Duodenal mucosa (tissue), 2 donors: Measurements from ENCODE around the gene DSCAML1.
A peak's percentile ranks its signal among the peaks of the same experiment; 100 is the strongest.

Experiments used
- H3K27ac ChIP-seq: one replicate; pipeline ENCODE4 v1.7.0; 2013; ENCODE audit warnings: low read depth, low read length
- H3K27me3 ChIP-seq, 2 donors: one replicate each; pipeline ENCODE4 v1.7.0; 2013; ENCODE audit warnings: low read length in 2 of 2, control low read depth in 1 of 2; ENCODE audit not compliant: insufficient read depth in 2 of 2, control insufficient read depth in 1 of 2
- H3K36me3 ChIP-seq, 2 donors: one replicate each; pipeline ENCODE4 v1.7.0; 2013; ENCODE audit warnings: low read length in 2 of 2, control low read depth in 1 of 2; ENCODE audit not compliant: insufficient read depth in 2 of 2, control insufficient read depth in 1 of 2
- H3K4me1 ChIP-seq, 2 donors: one replicate each; pipeline ENCODE4 v1.7.0; 2013; ENCODE audit warnings: low read length in 2 of 2, control low read depth in 1 of 2; ENCODE audit not compliant: insufficient read depth in 2 of 2, control insufficient read depth in 1 of 2
- H3K4me3 ChIP-seq, 2 donors: one replicate each; pipeline ENCODE4 v1.7.0; 2013; ENCODE audit warnings: low read length in 2 of 2, low read depth in 1 of 2
- H3K9ac ChIP-seq, 2 donors: one replicate each; pipeline ENCODE4 v1.7.0; 2013; ENCODE audit warnings: low read length in 2 of 2, low read depth in 1 of 2
- H3K9me3 ChIP-seq, 2 donors: one replicate each; pipeline ENCODE4 v1.7.0; 2013; ENCODE audit warnings: low read length in 2 of 2, control low read depth in 1 of 2; ENCODE audit not compliant: control insufficient read depth in 1 of 2

Gene DSCAML1

DNA sequence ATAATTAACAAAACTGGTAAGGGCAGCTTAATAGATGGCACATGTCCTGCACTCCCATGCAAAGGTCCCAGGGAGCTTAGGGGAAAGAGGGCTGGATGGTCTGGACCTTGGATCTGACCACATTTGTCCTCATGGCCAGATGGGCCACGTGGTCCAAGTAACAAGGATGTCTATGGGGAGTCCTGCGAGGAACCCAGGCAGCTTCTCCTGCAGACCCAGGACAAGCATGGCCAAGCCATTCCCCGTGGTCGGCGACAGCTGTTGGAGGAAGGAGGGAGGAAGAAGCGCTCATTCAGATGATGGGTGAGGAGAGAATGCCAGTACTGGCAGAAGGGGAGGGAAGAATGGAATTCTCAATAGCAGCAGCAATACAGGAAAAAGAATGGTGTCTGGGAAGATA lies 109.2 kb downstream of the DSCAML1 start:
- peaks cover 0 to 3% of the 10 kb centered on the region in 2 donors for H3K27me3 ChIP-seq
- peaks cover 33 to 38% of the 10 kb centered on the region in 2 donors for H3K4me1 ChIP-seq
- no peak overlapping the region for H3K27ac ChIP-seq
- H3K9me3 ChIP-seq = no peaks in the 10 kb centered on the region
- no peak overlapping the region for H3K4me3 ChIP-seq
- no peaks in the 10 kb centered on the region for H3K36me3 ChIP-seq
- H3K9ac ChIP-seq = no peak overlapping the region

- no peak overlapping the region for H3K4me3 ChIP-seq
- peaks cover 33 to 38% of the 10 kb centered on the region in 2 donors for H3K4me1 ChIP-seq
- peaks cover 0 to 3% of the 10 kb centered on the region in 2 donors for H3K27me3 ChIP-seq
- no peak overlapping the region for H3K9ac ChIP-seq
- H3K27ac ChIP-seq = no peak overlapping the region
- no peaks in the 10 kb centered on the region for H3K9me3 ChIP-seq
- no peaks in the 10 kb centered on the region for H3K36me3 ChIP-seq
Observed at GRCh38 chr11:117686711-117687110, 110.3 kb downstream of the DSCAML1 start.

DNA sequence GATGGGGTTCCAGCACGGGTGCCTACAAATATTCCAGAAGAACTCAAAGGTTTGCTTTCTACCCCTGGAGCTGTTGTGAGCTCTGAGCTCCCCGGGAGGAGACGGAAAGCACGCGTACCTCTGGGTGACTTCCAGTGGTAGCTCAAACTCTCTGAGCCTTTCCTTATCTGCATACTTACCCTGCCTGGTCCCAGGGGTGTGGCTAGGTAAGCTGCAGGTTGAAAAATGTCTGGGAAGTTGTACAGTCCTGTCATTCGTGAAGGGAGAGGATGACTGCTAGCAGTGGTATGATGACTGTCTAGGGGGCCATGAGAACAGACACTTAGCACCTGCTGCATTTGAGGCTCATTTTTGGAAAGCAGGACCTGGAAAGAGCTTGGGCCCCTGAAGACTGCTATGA lies 111.5 kb downstream of the DSCAML1 start:
- Histone ChIP-seq H3K36me3 (no peaks in the 10 kb centered on the region), H3K4me3 (no peak overlapping the region), H3K4me1 (peaks cover 33 to 38% of the 10 kb centered on the region in 2 donors), H3K27me3 (peaks cover 0 to 3% of the 10 kb centered on the region in 2 donors), H3K9ac (no peak overlapping the region), H3K27ac (no peak overlapping the region), H3K9me3 (no peaks in the 10 kb centered on the region)

DNA sequence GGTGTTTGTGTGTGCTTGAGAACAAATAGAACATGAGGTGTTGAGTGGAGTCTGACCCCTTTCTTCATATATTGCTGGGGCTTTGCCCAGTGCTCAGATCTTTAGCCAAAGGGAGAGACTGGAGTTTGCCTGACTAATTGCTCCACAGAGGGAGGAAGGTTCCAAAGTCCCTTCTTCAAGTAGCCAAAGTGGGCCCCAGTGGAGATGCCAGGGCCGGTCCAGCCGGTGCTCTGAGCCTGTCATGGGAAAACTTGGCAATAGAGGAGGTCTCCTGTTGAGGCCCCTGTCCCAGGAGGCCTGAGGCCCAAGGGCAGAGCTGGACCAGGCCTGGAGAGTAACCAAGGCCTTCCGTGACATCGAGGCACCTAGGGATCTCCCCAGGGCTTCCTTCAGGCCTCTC lies 112.3 kb downstream of the DSCAML1 start:
- H3K27ac ChIP-seq = no peak overlapping the region
- H3K27me3 ChIP-seq = peaks cover 0 to 3% of the 10 kb centered on the region in 2 donors
- H3K9me3 ChIP-seq = no peaks in the 10 kb centered on the region
- H3K4me3 ChIP-seq = no peak overlapping the region
- H3K4me1 ChIP-seq = peaks cover 35 to 44% of the 10 kb centered on the region in 2 donors
- no peaks in the 10 kb centered on the region for H3K36me3 ChIP-seq
- H3K9ac ChIP-seq = no peak overlapping the region

DNA sequence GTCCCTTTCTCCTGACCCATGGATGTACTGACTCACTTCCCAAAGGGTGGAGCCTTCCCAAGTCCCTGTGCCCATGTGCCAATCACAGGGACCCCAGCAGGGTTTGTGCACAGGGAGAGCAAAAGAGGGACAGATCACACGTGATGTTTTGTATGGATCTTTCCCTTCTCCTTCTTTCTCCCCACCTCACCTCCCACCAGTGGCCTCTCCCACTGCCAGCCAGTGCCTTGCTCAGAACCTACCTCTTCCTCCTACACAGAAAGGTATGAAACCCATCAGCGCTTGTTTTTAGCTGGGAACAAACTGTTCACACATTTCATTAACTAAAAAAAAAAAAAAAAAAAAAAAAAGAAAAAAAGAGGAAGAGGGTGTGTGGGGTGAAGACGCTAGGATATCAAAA lies 112.9 kb downstream of the DSCAML1 start:
- peaks cover 0 to 3% of the 10 kb centered on the region in 2 donors for H3K27me3 ChIP-seq
- H3K27ac ChIP-seq = no peak overlapping the region
- no peak overlapping the region for H3K4me3 ChIP-seq
- H3K36me3 ChIP-seq = no peaks in the 10 kb centered on the region
- no peaks in the 10 kb centered on the region for H3K9me3 ChIP-seq
- H3K9ac ChIP-seq = no peak overlapping the region
- H3K4me1 ChIP-seq = peaks cover 41 to 49% of the 10 kb centered on the region in 2 donors

DNA sequence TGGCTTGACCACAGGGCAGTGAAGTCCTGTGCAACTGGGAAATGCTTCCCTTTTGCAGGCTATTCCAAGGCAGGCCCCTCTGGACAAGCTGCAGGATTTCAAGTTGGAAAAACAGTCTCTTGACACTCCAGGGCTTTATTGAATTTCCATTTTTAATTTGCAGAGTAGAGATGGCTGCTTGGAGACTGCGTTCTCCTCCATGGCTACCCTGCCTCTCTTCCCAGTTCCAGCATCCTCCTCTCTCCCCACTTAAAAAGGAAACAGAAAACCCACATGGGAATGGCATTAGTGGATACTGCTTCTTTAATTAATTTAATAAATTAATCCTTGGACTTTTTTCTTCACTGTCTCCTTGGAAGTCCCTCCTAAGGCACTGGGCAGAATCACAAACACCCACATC lies 115.6 kb downstream of the DSCAML1 start:
- Histone ChIP-seq H3K36me3 (no peaks in the 10 kb centered on the region), H3K27me3 (no peaks in the 10 kb centered on the region), H3K27ac (no peak overlapping the region), H3K9me3 (no peaks in the 10 kb centered on the region), H3K9ac (no peak overlapping the region), H3K4me1 (peaks cover 52% of the 10 kb centered on the region in 2 donors), H3K4me3 (no peak overlapping the region)

DNA sequence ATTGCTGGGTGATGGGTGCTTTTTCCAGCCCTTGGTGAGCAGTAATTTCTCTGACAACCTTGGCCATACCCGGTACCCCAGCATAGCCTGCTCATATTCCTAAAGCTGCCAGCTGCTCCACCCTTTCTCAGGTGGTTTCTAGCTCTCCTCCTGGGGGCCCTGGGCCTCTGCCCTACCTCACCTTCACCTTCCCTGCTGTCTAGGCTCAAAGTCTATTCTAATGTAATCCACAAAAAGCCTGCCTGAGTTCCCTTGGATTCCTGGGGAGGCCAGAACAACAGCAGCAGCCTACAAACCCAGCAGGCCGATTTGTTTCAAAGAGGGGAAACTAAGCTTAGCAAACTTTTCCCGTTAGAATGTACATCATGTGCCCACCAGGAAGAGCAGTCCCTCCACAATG lies 117.6 kb downstream of the DSCAML1 start:
- Histone ChIP-seq H3K27me3 (no peaks in the 10 kb centered on the region), H3K9ac (peak overlapping the region in 1 of 2 donors; percentile 27), H3K4me1 (peaks cover 32 to 35% of the 10 kb centered on the region in 2 donors), H3K27ac (no peak overlapping the region), H3K9me3 (no peaks in the 10 kb centered on the region), H3K36me3 (no peaks in the 10 kb centered on the region), H3K4me3 (no peak overlapping the region)

- Histone ChIP-seq H3K9ac (peak overlapping the region in 1 of 2 donors; percentile 27), H3K4me3 (no peak overlapping the region), H3K36me3 (no peaks in the 10 kb centered on the region), H3K27me3 (no peaks in the 10 kb centered on the region), H3K27ac (no peak overlapping the region), H3K4me1 (peaks cover 27 to 30% of the 10 kb centered on the region in 2 donors), H3K9me3 (no peaks in the 10 kb centered on the region)
Observed at GRCh38 chr11:117678658-117679406, 118.2 kb downstream of the DSCAML1 start.

DNA sequence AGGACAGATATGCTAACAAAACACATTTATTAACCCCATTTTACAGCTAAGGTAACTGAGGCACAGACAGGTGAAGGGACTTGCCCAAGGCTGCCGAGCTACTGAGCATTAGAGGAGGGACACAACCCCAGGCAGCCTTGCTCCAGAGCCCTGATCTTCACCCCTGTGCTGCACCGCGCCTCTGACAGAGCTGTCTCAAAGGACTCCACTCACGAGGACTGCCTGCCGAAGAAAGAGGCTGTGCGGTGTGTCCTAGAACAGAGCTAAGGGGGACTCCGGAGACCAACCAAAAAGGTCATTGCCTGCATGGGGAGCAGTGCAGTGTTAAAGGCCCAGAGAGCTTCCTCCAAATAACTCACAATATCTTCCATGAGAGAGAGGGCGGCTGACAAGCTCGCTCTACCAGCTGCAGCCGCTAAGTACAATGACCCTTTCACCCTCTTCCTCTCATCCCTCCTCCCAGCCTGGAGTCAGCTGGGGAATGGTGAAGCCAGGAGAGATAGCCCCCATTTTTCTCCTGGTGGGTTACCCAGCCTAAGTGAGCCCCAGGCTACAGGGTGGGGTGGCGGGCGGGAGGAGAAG lies 119.2 kb downstream of the DSCAML1 start:
- H3K4me1 ChIP-seq = peaks cover 20 to 21% of the 10 kb centered on the region in 2 donors
- no peak overlapping the region for H3K4me3 ChIP-seq
- no peaks in the 10 kb centered on the region for H3K9me3 ChIP-seq
- H3K27me3 ChIP-seq = no peaks in the 10 kb centered on the region
- no peaks in the 10 kb centered on the region for H3K36me3 ChIP-seq
- no peak overlapping the region for H3K9ac ChIP-seq
- no peak overlapping the region for H3K27ac ChIP-seq

DNA sequence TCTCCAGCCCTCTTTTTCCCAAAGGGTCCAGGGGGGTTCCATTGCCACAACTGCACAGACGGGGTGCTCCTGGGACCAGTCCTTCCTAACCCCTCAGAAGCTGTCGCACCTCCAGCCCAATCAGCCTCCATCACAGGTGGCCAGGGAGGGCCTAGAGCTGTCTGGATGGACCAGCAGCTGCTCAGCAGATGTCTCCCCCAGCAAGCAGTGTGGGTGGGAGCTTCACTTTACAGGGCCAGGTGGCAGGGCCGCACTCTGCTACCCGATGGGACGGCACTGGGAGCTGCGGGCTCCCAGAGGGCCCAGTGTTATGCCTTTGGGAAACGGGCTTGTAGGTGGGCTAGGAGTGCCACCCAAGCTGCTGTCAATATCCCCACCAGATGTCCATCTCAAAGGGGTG lies 120.5 kb downstream of the DSCAML1 start:
- Histone ChIP-seq H3K9ac (no peak overlapping the region), H3K9me3 (no peaks in the 10 kb centered on the region), H3K4me1 (peaks cover 20 to 21% of the 10 kb centered on the region in 2 donors), H3K36me3 (no peaks in the 10 kb centered on the region), H3K27ac (no peak overlapping the region), H3K4me3 (no peak overlapping the region), H3K27me3 (no peaks in the 10 kb centered on the region)
